Stimulated activated CD8-positive, alpha-beta memory T cell treated with anti-CD3 and anti-CD28 coated beads, Interleukin-15, amount 100 ng/mL, for 4 hours (primary cell): ENCODE results near the gene MEIS1.

Experiments used
- DNase-seq, 2 donors: peaks; one replicate each; pipeline ENCODE4 v3.0.0-alpha.2; 2020; ENCODE audit warnings: low read depth in 2 of 2

Gene MEIS1

GRCh38 chr2:66506265-66506664 is 71.3 kb downstream of the MEIS1 start:
- DNase-seq, result no peak

GRCh38 chr2:66507673-66508201 is 72.8 kb downstream of the MEIS1 start:
- DNase-seq, result no peak

GRCh38 chr2:66508484-66509071 is 73.7 kb downstream of the MEIS1 start:
- no peak for DNase-seq

- DNase-seq, result no peak
These were observed 74.4 kb downstream of the MEIS1 start for GRCh38 chr2:66509326-66509811.

- no peak for DNase-seq
These were observed 77.7 kb downstream of the MEIS1 start for GRCh38 chr2:66512626-66513025.

- no peak for DNase-seq
These were observed 80.8 kb downstream of the MEIS1 start for GRCh38 chr2:66515743-66516142.

- no peak for DNase-seq
These were observed 81.6 kb downstream of the MEIS1 start for GRCh38 chr2:66516499-66516898.

- no peak for DNase-seq
These were observed 82.8 kb downstream of the MEIS1 start for GRCh38 chr2:66517772-66518171.

GRCh38 chr2:66519264-66519843 is 84.4 kb downstream of the MEIS1 start:
- DNase-seq, result no peak

GRCh38 chr2:66521291-66521922 is 86.5 kb downstream of the MEIS1 start:
- DNase-seq, result no peak

GRCh38 chr2:66522611-66523376 is 87.9 kb downstream of the MEIS1 start:
- DNase-seq, result no peak

GRCh38 chr2:66523377-66523969 is 88.5 kb downstream of the MEIS1 start:
- no peak for DNase-seq

- no peak for DNase-seq
These were observed 89.1 kb downstream of the MEIS1 start for GRCh38 chr2:66523990-66524389.

GRCh38 chr2:66525606-66526005 is 90.7 kb downstream of the MEIS1 start:
- DNase-seq, result no peak

GRCh38 chr2:66526180-66526579 is 91.3 kb downstream of the MEIS1 start:
- DNase-seq, result no peak

GRCh38 chr2:66528974-66529724 is 94.2 kb downstream of the MEIS1 start:
- DNase-seq, result no peak

- no peak for DNase-seq
These were observed 95.7 kb downstream of the MEIS1 start for GRCh38 chr2:66530651-66531050.

GRCh38 chr2:66531155-66531554 is 96.2 kb downstream of the MEIS1 start:
- DNase-seq, result no peak

- no peak for DNase-seq
These were observed 96.6 kb downstream of the MEIS1 start for GRCh38 chr2:66531567-66531966.

- no peak for DNase-seq
These were observed 98.3 kb downstream of the MEIS1 start for GRCh38 chr2:66532972-66533868.
